Adrenal gland (tissue), 5 donors: Measurements from ENCODE around the gene FYB1.

Experiments used
- POLR2A ChIP-seq, 2 donors: fragments of 450-650 bp; IDR thresholded peaks; one replicate each; pipeline ENCODE4 v1.6.1; 2017; ENCODE audit warnings: antibody characterized with exemption in 2 of 2, mild to moderate bottlenecking in 2 of 2, moderate library complexity in 1 of 2
- TF ChIP-seq, protein P1 (sequence below), 6 experiments: fragments of 450-650 bp in 4 of 6; fragments of 200-600 bp in 2 of 6; sonication (generic) in 1 of 6; IDR thresholded peaks; 1 replicate in 5 of 6; 2 replicates in 1 of 6; pipeline versions ENCODE4 v1.5.1 to v1.8.0; 2016 to 2021; ENCODE audit warnings: antibody characterized with exemption in 6 of 6, mild to moderate bottlenecking in 2 of 6, moderate library complexity in 1 of 6
- donor health status: DM: no; HTN: no; CAD: no.

DNA sequence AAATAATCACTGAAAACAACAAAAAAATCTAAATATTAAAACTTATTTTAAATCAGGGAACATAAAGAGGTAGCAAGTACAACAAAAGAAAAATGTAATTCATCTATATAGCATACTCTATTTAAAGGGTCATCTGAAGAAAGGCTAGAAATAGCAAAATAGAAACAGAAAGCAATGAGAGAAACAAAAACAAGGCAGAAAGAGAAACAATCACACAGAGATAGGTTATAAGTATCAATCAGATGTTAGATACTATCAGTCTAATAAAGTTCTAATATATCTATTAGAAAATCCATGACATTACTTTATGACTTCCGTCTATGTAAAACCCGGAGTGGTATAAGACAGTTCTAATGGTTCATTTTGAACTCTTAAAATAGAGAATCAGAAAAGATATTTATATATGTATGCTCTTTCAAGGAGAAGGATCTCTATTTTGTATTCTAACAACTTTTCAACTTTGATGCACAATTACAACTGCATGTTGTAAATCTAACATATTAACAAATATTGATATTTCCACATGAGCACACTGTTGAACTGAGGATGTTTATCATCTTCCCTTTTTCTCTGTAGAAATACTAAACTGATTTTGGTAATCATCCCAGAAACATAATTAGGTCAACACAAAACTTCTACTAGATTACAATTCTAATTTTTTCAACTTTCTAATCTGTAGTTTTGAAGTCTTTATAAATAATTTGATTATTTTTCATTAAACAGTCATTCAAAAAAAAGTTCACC is 161.0 kb downstream of the FYB1 start:
- TF ChIP-seq, protein P1, sequence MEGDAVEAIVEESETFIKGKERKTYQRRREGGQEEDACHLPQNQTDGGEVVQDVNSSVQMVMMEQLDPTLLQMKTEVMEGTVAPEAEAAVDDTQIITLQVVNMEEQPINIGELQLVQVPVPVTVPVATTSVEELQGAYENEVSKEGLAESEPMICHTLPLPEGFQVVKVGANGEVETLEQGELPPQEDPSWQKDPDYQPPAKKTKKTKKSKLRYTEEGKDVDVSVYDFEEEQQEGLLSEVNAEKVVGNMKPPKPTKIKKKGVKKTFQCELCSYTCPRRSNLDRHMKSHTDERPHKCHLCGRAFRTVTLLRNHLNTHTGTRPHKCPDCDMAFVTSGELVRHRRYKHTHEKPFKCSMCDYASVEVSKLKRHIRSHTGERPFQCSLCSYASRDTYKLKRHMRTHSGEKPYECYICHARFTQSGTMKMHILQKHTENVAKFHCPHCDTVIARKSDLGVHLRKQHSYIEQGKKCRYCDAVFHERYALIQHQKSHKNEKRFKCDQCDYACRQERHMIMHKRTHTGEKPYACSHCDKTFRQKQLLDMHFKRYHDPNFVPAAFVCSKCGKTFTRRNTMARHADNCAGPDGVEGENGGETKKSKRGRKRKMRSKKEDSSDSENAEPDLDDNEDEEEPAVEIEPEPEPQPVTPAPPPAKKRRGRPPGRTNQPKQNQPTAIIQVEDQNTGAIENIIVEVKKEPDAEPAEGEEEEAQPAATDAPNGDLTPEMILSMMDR (IDR thresholded peaks at IDR 0.05): no peak
- no peak for TF ChIP-seq POLR2A (IDR thresholded peaks at IDR 0.05)
